PFSK-1 (cell line): ENCODE measurements around the gene BGN.

Experiments
- POLR2AphosphoS5 ChIP-seq: IDR thresholded peaks from 2 replicates; pipeline ENCODE4 v1.6.1; 2012; ENCODE audit warnings: low read depth, mild to moderate bottlenecking, control low read depth, low read length, moderate library complexity
- TAF1 ChIP-seq: IDR thresholded peaks from 2 replicates; pipeline ENCODE4 v1.6.1; 2012; ENCODE audit warnings: low read length, control low read depth, borderline replicate concordance; ENCODE audit not compliant: insufficient read depth

GRCh38 chrX:153499341-153499740, 4.6 kb downstream of the BGN start:
- no peak for TF ChIP-seq POLR2AphosphoS5
- TF ChIP-seq TAF1, result no peak
